GM04504 (cell line): ENCODE data around the gene FRYL.
A peak's percentile ranks its signal among the peaks of the same experiment; 100 is the strongest.
"Not testable (repeated sequence)": the region's sequence is repeated elsewhere in the genome, so short reads cannot be mapped to it uniquely, and the experiment has no call there.

Experiments used
- DNase-seq: peaks from one replicate; pipeline ENCODE4 v3.0.0-alpha.2; 2012; ENCODE audit warnings: low read depth

Gene FRYL

DNA sequence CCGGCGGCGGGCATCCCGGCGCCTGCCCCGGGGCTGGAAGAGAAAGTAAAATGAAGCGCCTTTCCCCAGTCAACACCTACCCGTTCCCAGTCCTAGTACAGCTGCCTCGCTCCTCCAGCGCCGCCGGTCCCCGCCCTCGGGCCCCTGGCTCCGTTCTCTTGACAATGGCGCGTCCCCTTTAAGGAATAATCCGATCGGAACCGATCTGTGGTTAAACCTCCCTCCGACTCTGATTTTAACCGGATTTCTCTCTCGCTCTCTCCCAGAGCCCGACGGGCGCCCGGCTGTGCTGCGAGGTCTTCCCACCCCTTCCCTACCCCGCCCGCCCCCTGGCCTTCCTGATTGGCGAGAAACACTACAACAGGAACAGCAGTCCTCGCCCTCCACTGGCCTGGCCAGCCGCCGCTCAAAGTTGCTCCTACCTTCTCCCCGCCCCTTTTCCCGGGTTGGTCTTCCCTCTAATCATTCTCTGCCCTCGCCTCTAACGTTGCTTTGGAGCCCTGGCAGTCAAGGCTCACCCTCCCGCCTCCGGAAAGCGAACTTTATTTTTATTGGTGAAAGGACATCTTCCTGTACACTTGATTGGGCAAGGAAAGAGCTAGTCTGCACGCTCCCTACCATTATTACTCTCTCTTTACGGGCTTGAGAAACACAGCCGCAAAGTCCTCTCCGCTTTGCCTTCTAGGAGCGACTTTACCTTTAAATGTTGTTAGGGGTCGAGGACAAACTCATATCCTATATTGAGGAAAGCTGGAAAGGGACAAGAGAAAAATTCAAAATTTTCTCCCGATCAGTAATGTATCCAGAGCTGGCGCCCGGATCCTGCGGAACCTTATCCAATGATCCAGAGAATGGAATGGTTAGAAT lies at the start of gene FRYL:
Gene FRYL (minus strand): TSS at position 282 of the 867 bp plus-strand sequence. CDS start 145,869 bp downstream, outside the sequence.
- DNase-seq: peak; percentile 99

DNA sequence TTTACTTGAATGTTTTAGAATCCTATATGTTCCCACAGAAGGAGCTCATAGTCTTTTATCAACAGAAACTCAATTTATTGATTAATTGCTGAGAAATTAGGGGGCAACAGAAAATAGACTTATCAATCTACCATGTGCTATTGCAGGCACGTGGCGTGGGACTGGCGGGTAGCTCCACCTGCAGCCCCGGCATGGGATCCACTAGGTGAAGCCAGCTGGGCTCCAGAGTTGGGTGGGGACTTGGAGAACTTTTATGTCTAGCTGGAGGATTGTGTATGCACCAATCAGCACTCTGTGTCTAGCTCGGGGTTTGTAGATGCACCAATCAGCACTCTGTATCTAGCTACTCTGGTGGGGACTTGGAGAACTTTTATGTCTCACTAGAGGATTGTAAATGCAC lies 47.5 kb upstream of the FRYL start:
- DNase-seq: no peak

DNA sequence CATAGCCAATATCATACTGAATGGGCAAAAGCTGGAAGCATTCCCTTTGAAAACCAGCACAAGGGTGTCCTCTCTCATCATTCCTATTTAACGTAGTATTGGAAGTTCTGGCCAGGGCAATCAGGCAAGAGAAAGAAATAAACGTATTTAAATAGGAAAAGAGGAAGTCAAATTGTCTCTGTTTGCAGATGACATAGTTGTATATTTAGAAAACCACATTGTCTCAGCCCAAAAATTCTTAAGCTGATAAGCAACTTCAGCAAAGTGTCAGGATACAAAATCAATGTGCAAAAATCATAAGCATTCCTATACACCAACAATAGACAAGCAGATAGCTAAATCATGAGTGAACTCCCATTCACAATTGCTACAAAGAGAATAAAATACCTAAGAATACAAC lies 41.4 kb upstream of the FRYL start:
- not testable (repeated sequence) for DNase-seq

DNA sequence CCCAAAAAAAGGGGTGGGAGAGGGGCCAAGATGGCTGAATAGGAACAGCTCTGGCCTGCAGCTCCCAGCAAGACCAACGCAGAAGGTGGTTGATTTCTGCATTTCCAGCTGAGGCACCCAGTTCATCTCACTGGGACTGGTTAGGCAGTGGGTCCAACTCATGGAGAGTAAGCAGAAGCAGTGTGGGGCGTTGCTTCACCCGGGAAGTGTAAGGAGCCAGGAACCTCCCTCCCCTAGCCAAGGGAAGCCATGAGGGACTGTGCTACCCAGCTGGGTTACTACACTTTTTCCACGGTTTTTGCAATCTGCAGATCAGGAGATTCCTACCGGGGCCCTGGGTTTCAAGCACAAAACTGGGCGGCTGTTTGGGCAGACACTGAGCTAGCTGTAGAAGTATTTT lies 36.9 kb upstream of the FRYL start:
- DNase-seq: no peak

DNA sequence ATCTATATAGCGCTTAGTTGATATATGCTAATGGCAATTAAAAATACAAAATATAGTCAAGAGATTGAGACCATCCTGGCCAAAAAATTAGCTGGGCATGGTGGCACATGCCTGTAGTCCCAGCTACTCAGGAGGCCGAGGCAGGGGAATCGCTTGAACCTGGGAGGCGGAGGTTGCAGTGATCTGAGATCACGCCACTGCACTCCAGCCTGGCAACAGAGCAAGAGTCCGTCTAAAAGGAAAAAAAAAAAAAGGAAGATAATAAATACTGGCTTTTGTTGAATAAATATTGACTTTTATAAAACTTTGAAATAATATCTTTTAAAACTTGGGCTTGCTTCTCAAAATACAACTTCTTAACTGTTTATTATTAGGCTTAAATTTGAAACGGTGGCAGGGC lies 36.2 kb upstream of the FRYL start:
- not testable (repeated sequence) for DNase-seq

DNA sequence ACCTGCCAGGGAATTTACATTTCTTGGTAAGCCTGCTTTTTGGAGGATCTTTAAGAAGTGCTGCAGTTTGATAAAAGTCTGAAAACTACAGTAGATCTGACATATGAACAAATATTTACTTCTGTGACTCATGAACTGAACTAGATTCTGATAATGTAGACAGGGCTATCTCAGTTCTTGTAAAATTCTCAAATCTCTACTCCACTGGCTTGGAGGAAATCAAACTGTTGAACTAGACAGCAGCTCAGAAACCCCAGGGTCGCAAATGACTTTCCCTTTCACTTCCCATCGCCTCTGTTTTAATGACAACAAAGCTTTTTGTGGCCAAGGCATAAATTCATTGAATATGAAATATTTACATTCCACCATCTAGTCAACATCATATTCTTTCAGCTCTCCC lies 35.4 kb upstream of the FRYL start:
- DNase-seq: no peak

DNA sequence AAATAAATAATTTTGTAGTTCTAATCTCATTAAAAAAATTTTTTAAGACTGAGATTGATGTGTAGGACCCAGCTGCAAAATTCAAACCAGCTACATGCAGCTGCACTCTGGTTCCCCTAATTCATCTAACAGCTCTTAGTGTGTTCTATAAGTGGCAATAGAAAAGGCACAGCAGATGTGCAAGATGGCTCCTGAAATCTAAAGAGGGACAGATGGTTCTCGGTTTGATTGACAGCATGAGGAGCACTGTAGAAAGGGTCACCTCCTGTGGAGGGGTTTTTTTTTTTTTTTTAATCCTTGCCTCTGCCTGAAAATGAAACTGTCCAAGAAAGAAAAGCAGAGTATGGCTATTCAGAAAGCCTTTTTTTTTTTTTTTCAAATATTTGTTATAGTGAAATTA lies 33.9 kb upstream of the FRYL start:
- DNase-seq: no peak

DNA sequence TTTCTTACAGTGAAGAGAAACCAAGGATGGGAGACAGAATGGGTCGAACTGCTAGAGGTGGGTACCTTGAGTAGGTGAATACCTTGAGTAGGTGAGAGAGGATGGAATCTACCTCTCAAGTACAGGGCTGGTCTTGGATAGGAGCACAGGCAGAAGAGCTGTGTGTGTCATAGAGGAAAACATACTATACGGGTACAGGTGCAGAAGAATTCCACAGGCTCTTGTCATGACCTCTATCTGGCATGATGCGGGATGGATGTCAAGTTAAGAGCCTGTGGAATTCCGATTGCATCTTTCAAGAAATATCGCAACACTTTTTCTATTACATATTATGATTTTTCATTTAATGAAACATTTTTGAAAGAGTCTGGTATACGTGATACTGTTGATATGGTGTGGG lies 32.8 kb upstream of the FRYL start:
- DNase-seq: no peak

DNA sequence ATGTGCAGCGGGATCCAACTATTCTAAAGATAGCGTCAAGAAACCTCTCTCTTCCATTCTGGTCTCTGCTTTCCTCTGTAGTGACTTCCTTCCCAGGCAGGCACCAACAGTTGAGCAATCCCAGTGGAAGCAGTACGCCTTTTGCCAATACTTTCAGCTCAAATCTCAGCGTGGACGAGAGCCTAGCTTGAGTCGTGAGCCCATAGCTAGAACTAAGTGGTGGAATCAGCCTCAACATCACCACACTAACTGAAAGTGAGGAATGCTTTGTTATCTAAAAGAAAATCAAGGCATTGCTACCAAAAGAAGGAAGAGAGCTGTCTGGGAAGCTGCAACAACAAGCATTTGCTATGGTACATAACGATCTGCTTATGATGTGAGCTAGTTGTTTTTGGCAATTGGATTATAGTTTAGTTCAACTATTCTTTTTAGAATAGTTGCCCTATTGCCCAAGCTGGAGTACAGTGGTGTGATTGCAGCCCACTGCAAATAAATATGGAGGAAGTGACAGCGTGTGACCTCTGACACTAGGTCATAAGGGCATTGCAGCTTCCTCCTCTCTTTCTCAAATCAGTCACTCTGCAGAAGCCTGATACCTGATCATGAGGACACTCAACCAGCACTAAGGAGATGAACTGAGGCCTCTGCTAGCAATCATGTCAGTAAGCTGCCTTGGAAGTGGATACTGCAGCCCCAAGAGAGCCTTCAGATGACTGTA lies 24.7 kb upstream of the FRYL start:
- DNase-seq: no peak

DNA sequence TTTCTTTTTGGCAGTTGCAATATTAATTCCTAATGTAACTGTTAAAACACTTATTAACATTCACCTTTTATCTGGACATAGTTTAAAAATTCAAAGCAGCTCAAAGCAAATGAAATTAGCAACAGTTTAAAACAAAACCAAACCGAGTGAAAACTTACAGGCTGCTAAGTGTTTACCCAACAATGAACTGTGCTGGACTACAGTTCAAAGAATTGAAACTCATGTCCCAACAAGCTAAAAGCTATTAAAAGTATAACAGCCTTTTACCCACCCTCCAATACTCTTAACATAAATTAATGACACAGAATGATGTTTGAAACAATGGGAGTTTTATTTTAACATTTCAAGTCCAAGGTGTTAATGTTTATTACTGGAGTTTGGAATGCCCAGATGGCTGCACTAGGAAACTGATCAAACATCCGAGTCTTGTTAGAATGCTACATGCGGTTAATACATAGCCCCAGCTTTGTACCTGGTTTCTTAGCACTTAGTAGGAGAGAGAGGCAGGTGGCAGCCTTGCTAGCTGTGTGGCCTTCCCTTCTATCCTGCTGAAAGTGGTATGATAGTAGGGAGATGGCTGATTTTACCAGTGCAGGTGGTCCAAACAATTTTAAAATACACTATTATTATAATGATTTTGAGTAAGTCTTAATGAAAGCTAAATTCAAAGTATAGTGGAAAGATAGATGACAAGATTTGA lies 21.1 kb upstream of the FRYL start:
- no peak for DNase-seq

DNA sequence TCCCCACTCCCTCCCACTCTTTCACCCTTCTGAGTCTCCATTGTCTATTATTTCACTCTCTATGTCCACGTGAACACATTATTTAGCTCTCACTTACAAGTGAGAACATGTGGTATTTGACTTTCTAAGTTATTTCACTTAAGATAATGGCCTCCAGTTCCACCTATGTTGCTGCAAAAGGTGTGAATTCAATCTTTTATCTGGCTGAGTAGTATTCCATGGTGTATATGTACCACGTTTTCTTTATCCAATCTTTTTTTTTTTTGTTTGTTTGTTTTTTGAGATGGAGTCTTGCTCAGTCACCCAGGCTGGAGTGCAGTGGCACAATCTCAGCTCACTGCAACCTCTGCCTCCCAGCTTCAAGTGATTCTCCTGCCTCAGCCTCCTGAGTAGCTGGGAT lies 20.1 kb upstream of the FRYL start:
- DNase-seq: not testable (repeated sequence)

DNA sequence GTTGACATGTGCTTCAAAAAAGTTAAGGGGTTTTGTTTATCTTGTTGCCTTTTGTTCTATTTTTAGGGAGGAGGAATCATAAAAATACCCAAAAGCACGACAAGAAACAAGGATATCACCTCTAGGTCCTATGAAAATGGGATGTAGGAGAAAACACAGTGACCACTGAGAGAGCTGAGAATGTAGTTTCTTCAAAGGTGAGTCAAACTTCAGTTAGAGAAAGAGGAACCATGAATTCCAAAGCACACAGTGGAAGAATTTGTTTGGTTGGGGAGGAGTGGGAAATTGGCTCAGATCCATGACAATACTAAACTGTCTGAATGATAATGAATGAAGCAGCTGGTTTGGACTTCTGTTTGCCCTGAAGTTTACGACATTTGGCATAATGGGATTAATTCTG lies 19.1 kb upstream of the FRYL start:
- no peak for DNase-seq

DNA sequence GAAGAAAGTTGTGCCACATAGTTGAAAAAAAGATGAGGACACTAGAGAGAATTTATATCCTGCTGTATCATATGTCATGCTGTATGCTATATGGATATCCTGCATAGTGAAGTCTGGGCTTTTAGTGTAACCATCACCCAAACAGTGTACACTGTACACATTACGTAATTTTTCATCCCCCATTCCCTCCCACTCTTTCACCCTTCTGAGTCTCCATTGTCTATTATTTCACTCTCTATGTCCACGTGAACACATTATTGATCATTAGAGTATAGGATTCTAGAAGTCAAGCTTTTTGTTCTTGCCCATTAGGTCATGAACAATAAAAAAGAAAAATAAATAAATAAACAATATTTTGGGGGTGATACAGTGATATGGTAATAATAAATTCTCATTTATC lies 18.0 kb upstream of the FRYL start:
- no peak for DNase-seq

DNA sequence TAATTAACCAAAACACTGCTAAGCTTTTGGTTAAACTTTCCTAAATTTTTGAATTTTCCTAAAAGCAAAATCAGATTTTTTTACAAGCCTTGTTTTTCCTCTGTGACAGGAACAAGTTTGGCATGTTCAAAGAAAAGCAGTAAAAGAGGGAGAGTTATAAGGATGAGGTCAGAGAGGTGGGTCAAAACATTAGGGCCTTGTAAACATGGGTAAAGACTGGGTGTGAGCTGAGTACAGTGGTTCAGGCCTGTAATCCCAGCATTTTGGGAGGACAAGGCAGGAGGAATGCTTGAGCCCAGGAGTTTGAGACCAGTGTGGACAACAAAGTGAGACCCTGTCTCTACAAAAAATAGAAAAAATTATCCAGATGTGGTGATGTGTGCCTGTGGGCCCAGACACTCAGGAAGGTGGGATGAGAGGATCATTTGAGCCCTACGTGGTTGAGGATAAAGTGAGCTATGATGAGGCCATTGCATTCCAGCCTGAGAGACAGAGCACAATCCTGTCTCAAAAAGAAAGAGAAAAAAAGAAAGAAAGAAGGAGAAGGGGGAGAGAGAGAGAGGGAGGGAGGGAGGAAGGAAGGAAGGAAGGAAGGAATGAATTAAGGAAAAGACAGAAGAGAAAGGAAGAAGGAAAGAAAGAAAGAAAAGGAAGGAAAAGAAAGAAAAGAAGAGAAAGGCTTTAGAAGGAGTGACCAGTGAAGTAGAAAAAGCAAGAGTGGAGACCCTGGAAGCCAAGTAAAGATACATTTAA lies 17.0 kb upstream of the FRYL start:
- no peak for DNase-seq

DNA sequence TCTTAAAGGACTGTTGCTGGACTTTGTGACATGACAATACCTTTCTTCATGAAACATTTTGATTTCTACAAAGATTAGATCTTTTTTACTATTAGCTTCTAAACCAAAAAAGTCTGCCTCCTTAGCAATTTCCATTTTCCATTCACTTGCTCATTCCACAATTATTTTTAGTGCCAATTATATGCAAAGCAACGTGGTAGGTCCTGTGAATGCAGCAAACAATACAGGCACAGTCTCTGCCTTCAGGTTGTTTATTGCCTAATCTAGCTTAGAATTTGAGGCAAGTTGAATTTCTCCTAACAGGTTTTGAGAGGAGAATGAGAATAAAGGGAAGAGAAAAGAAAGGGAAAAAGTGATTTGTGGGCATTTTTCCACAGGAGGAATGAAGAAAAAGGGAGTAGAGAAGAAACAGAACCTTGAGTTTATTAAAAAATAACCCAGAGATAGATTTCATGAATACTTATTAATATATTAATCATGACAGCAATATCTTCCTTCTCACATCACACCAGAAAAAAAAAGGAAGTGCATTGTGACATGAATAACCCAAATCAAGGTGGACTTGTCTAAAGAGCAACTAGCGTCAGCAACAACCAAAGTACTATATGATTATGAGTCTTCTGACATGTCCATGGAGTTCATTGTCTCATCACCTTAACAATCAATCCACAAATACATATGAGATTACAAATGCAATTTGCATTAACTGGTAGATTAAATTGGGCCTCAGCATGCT lies 16.3 kb upstream of the FRYL start:
- no peak for DNase-seq

DNA sequence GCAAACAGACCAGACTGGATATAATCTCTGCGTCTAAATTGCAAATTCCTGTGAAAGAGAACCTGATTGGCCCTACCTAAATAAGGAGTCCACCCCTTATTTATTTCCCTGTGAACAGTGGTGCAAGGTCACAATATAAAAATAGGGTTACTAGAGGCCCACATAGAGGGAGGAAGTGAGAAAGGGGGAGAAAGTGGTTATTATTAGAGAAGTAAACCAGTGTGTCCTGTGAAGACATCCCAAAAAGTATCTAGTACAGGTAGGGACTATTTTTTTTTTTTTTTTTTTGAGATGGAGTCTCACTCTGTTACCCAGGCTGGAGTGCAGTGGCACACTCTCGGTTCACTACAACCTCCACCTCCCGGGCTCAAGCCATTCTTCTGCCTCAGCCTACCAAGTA lies 15.0 kb upstream of the FRYL start:
- no peak for DNase-seq

DNA sequence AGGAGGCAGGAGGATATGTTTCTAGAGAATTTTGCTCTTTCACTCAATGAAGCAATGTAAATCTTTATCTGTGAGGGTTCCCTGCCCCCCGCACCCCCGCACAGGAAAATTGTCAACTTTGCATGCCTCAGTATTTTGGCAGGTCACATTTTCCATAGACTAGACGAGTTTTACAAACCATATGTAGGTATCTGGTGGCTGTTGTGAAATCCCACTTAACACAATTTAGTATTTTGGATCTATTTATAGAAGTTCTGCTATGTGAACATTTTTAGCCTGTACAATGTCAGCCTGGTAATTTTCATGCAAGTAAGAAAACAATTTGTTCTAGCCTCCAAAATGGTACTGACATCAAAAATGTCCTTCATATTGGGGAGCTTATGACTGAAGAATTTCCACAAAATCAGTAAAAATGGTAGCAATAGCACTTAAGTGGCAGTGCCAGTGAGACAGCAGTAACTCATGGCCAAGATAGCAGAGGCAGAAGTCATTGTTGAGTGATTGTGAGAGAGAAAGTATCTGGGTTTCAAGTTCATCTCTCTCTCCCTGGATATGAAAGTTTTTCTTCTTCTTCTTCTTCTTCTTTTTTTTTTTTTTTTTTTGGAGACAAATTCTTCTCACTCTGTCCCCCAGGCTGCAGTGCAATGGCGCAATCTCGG lies 12.4 kb upstream of the FRYL start:
- no peak for DNase-seq

DNA sequence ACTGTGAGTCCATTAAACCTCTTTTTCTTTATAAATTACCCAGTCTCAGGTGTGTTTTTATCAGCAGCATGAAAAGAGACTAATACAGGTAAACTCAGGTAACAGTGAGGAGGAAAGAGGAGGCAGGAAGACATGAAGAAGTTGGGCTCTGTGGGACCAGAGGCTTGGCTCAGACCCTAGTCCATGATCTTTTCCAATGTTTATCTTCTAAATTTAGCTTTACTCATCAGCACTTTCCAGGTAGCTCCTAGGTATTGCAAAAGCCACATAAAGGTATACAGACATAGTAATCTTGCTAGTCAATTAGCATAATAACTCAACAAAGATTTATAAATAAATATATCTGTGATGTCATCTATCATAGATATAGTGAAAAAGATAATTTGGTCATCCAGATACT lies 11.2 kb upstream of the FRYL start:
- no peak for DNase-seq

DNA sequence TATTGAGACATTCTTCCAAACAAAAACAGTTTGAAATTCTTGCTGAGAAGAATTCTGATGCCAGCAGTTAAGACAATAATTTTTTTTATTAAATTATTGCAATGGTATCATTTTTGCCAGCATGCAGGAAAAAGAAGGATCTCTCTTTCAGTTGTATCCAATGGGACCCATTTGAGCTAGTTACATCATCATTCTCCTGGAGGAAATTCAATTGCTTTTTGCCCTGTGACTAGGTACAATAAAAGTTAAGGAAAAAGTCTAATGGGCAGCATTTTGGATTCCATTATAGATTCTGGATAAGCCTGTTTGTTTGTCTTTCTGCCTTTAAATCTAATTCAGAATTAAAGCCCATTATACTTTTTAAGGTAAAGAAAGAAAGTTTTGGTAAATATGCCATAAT lies 10.5 kb upstream of the FRYL start:
- DNase-seq: no peak

DNA sequence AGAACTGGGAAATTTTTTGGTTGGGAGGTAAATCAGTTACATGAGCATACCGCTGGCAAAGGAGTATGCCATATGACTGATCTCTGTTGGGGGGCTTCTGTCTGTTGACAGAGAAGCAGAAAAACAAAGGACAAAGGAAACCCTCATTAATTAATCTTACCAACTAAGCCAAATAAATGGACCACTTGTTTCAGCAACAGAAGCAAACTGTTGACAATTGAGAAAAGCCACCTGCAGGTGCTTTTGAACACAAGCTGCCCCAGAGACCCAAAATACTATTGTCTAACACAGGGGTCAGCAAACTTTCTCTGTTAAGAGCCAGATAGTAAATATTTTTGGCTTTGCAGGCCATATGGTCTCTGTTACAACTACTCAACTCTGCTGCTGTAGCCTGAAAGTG lies 7.0 kb upstream of the FRYL start:
- no peak for DNase-seq

DNA sequence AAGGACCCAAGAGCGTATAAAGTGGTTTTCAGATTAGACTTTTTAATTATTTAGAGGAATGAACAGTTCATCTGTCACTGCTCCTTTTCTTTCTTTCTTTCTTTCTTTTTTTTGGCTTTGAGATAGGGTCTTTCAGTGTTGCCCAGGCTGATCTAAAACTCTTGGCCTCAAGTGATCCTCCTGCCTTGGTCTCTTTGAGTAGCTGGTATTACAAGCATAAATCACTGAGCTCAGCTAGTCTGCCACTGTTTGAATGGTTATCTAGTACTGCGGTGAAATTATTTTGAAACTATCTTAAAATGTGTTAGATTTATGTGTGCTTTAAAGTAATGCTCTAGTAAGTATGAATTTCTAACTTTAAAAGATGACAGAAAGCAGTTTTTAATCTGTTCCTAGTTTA lies 6.5 kb upstream of the FRYL start:
- DNase-seq: no peak
